Left ventricle myocardium superior (tissue), 1 donor: ENCODE measurements around the gene CCDC28A. TPM values are rescaled to one million over a fixed set of nuclear protein-coding genes. Genes with fewer than 3 reads are reported as not detected.

Experiments used
- ATAC-seq: fragments of 200-7000 bp; cut with Tn5 transposase; one replicate; pipeline ENCODE4 v1.9.1; 2020; ENCODE audit warnings: mild to moderate bottlenecking, moderate library complexity
- DNase-seq: peaks from one replicate; pipeline ENCODE4 v3.0.0-alpha.2; 2020
- intact Hi-C: fragments of 100-400 bp; cut with micrococcal nuclease; formaldehyde crosslinking; loops from one replicate; pipeline ENCODE4 v1.11.0; 2022
- total RNA-seq: library from RNA; stranded (reverse); fragmentation: NEBNext Ultra II Directional; extraction: Animal tissue kit (Norgen Biotek cat#: 25700); gene quantifications from one replicate; pipeline ENCODE4 v1.2.1, GENCODE V29; 2021
- donor health status: DM: no; HTN: yes; CAD: no; lungs with severe emphysema.

CCDC28A gene
- total RNA-seq, 1 donor from 2014 or later, result 9.0 TPM

DNA sequence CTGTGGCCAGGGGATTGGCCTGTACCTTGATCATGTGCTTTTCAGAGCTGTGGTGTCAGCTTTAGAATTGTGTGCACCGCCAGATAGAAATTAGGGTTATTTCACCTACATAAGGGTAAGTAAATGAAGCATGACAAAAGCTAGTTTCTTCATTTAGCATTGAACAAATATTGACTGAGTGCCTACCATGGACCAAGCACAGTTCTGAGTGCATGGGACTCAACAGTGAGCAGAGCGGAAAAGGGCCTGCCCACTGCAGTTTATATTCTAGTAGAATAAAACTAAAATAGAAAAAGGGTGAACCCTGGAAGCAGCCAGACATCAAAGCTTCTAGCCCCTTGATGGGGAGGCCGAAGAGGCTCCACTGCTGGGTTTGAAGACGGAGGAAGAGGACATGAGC lies 48.0 kb downstream of the CCDC28A start:
- intact Hi-C loops, result no loop called here
- DNase-seq (no peak), ATAC-seq (no peak)

DNA sequence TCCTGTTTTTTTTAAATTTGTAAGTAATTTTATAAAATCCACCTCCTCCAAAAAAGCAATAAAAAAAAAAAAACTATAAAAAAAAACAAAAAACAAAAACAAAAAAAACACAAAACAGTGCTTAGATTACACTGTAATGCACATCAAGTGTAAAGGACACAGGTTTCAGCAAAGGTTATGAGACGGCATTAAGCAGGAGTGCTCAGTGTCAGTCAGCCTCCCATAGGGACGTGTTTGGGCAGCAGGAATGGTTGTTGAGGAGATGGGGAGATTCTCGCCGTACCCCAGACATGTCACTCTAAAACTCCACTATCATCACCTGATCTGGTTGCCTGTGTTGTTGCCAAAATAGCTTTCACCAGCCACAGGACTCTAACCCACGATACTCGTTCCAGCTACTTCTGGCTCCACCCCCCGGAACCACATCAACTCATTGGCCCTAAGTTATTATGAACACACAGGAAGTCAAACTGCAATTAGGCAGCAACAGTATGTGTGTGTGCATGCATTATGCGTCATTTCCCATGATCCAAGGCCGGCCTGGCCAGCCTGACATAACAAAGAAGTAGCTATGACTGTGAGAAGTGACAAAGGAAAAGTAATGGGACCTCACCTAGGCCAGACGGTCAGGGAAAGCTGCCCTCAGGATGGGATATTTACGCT lies 51.0 kb downstream of the CCDC28A start:
- intact Hi-C loops, result no loop called here
- ATAC-seq, result peak; percentile 50
- no peak for DNase-seq

DNA sequence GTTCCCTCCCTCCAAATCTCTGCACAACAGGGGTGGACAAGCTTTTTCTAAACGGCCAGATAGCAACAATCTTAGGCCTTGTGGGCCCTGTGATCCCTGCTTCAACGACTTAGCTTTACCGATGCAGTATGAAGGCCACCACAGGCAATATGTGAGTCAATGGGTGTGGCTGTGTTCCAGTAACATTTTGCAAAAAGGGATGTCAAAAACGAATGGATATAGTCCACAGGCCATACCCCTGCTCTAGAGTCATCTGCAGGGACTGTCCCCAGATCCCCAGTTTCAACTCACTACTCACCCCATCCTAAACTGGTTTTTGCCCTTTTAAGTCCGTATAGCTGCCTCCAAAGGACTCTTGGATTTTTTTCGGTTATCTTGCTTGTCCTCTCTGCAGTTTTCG lies 56.7 kb downstream of the CCDC28A start:
- ATAC-seq (no peak), DNase-seq (no peak)
- intact Hi-C loops, result no loop called here

DNA sequence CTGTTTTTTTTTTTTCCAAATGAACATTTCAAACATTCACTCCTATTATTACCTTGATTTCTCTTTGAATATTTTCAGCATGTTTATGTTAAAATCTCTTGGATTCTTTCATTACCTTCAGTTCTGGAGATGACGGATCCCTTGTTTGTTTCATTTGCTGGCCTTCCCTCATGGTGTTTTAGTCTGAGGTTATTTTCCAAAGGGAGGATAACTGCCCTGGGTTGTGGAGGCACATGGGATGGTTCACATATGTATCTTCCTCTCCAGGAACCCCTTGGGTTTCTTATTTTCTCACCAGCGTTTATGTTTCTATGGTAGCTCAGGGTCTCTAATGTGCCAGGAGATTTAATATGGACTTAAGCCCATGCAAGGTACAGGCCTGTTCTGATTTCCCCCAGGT lies 58.6 kb downstream of the CCDC28A start:
- intact Hi-C loops, result no loop called here
- ATAC-seq, result no peak
- no peak for DNase-seq

DNA sequence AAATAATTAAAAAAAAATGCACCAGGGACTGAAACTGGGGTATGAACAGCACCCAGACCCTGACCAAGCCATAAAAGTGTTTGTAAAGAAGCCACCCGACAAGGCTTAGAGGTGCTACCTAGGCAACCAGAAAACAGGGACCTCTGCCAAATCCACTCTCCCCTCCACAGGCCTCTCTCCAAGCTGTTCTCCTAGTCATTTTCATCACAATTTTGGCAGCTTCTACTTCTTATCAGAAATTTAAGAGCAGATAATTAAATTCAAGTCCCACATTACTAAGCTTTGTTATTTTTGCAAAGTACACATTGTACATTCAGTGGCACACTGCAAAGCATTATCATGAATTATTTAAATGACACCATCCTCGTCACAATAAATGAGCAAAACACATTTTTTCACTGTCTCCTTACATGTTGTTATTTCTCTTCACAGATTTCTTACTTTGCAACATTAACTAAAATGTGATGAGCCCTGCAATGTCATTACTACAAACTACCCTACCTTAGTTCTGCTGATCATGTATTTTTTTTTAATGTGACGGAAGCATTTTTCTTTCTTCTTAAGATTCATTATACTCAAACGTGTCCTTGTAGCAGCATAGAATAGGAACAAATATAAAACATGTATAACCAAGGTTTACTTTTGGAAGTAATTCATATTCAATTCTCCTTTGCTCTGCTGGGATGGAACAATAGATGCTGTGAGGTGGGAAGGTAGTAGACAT lies 60.4 kb downstream of the CCDC28A start:
- DNase-seq (peak; percentile 66), ATAC-seq (peak; percentile 94)
- intact Hi-C loops, result no loop called here

DNA sequence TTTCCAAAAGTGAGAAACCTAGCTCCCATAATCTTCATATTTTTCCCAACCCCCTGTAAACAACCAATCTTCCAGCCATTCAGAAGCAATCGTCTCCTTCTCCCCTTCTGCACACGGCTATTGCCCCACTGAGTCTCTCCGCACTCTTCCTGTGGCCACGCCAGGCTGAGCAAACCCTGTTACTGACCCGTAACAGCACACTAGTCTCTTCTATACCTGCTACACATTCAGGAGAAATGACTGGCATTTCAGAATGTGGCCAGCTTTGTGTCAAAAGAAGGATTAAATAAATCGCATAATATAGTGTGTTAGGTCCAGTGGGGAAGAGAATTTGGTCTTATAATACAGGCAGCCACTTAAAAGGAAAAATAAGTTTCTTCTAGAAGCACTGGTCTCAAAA lies 63.7 kb downstream of the CCDC28A start:
- DNase-seq, result no peak
- intact Hi-C loops, result no loop called here

More for the DNA sequence above, 63.7 kb downstream of the CCDC28A start:
- ATAC-seq, result no peak

Other genes with a start within 250 kb of the CCDC28A start
- gene ECT2L, start 22.3 kb downstream of the CCDC28A start, total RNA-seq, result 0.37 TPM
- 31.1 TPM for gene REPS1, start 214.5 kb downstream of the CCDC28A start, total RNA-seq